SIG-M5 (cell line): ENCODE measurements around the gene MEIS2.
A peak's percentile ranks its signal among the peaks of the same experiment; 100 is the strongest.

ENCODE experiments used
- DNase-seq: peaks from one replicate; lab custom pipeline; 2025; lab: John Stamatoyannopoulos, UW

Gene MEIS2

GRCh38 chr15:37100109-37100965 is at the start of gene MEIS2:
MEIS2 (minus strand) TSS chr15:37100549; CDS start chr15:37099466, 1,083 bp downstream.
- DNase-seq = peak; percentile 35

- DNase-seq = no peak
Observed at GRCh38 chr15:37149146-37149545, 48.8 kb upstream of the MEIS2 start.

DNA sequence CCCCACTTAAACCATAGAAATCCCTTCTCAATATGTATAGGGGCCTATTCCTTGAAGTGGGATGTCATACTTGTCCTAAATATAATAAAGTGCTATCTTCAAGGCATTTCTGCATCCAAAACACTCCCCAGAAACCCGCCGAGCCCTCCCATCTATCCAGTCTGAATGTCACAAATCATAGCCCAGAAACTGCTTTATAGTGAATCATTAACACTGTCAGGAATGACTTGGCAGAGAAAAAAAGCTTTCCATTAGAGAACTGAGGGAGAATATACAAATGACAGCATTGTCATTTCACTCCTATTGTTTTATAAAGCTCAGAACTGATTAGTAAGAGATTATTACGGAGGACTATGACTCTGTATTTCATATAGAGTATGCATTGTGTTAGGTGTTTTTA is 48.4 kb upstream of the MEIS2 start:
- DNase-seq = no peak

DNA sequence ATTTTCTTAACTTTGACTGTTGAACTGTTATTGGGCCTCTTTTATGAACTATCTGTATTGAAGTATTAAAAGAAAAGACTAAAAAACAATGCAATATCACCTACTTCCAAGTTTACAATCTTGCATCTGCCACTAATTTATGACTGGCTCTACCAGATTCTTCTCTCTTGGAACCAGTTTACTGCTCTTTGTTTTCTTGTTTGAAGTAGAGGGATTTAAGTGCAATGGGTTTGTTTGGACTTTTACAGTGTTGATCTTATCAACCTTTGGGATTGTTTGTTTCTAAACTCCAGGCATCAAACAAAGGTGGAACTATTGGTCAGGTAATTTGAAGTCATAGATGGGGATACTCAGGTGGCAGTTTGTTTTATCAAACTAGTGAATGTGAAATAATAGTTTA is 43.0 kb upstream of the MEIS2 start:
- no peak for DNase-seq

- DNase-seq = no peak
Observed at GRCh38 chr15:37142371-37142770, 42.0 kb upstream of the MEIS2 start.

DNA sequence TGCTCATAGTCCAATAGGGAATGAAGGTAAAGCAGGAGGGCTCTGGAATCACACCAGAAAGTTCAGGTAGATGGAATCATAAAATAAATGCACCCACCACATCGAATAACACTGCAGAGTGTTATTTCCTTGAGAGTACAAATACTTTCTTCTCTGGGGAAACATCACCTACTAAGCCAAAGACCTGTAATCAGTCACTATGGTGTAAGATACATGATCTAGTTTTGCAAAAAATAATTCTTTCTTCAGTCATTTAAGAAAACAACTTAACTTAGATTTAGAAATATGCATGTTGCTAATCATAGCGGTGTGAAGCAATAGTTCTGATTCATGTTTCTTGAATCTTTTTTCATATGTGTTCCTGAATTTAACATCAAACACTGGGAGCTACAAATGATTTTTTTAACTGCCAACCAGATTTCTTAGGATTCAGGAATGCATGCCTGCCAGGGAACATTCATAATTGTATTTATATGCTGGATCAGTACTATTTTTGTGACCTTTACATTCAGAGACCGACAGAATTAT is 40.2 kb upstream of the MEIS2 start:
- DNase-seq = no peak

- no peak for DNase-seq
Observed at GRCh38 chr15:37138591-37139215, 38.4 kb upstream of the MEIS2 start.

GRCh38 chr15:37137221-37137620 is 36.9 kb upstream of the MEIS2 start:
- DNase-seq = no peak

DNA sequence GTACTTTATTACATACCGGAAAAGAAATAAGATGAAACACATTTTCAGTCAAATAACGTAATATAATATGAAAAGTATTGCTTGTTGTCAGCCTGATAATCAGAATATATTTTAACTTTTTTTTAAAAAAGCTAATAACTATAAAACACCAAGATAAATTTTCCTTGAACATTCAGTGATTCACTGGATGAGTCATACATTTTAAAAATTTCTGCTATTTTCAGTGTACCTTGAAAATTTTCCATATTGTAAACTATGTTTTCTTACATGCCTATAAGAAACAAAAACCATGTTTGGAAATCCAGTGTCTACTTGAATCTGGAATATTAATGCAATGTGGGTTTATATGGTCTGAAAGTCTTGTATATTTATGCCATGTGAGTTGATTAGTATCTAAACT is 36.3 kb upstream of the MEIS2 start:
- DNase-seq = no peak

DNA sequence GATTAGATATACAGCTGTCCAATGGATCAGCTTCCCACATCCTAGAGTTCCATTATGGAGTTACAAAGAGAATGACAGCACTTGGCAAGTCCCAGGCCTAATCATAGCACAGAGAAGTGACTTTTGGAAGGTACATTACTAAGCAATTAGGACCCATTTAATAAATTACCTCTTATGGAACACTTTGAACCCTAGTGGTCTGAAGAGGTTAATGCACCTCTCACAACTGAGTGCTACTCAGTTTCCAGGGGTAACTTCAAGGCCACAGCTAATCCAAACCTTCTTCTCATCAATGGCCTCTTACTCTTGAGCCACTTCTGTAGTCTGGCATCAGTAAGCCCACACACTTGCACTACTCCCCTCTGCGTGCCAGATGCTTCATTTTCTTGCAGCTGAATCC is 34.9 kb upstream of the MEIS2 start:
- no peak for DNase-seq

DNA sequence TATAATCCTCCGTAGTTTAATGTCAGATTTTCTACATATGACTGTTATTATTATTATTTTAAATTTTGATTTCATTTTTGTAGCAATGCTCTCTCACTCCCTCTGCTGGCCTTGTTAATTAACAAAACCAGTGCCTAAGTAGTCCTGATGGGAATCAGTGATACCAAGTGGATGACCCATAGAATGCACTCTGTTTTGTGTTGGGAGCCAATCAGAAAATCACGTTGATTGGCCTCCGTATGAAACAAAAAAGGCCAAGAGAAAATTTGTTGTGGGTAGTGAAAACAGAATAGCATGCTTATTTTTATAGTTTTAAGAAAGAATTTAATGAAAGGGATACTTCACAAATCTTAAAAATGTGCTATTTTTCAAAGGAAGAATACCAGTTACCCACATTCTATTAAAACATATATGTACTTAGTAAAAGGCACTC is 34.4 kb upstream of the MEIS2 start:
- DNase-seq = no peak

- no peak for DNase-seq
Observed at GRCh38 chr15:37134244-37134643, 33.9 kb upstream of the MEIS2 start.

GRCh38 chr15:37133602-37134001 is 33.3 kb upstream of the MEIS2 start:
- DNase-seq = no peak

- no peak for DNase-seq
Observed at GRCh38 chr15:37132826-37133417, 32.6 kb upstream of the MEIS2 start.

GRCh38 chr15:37131621-37132020 is 31.3 kb upstream of the MEIS2 start:
- DNase-seq = no peak

DNA sequence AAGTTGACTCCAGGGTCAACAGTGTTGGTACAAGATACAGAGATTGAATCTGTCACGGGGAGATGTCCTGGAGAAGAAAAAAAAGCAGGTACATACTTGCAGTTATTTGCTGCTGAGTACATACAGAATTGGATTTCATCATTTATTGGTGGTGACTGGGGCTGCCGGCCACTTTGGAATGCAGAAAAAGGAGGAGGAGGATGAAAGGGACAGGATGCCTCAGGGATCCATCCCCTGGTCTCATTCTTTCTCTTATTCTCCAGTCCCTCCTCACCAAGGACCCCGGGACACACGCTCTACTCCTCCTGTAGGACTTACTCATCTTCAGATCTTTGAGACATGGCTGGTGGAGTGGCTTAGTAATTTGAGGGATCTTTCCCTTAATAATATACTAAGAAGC is 30.0 kb upstream of the MEIS2 start:
- DNase-seq = no peak

- DNase-seq = no peak
Observed at GRCh38 chr15:37125143-37125542, 24.8 kb upstream of the MEIS2 start.

GRCh38 chr15:37124331-37124730 is 24.0 kb upstream of the MEIS2 start:
- no peak for DNase-seq

DNA sequence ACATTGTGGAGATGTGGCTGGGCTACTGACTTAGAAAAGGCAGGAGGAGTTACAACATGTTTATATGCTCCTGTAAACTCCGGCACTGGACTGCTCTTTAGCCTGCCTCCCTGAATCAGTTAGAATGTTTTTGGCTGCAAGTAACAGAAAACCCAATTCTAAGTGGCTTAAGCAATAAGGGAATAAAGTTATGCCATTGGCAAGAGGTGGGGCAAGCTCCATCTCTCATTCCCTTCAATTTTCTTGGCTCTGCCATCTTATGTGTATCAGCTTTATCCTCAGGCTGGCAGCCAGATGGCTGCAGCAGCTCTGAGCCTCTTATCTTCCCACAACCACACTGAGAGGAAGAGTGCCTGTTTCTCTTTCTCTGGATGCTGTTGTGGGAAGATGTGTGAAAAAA is 22.4 kb upstream of the MEIS2 start:
- DNase-seq = no peak

DNA sequence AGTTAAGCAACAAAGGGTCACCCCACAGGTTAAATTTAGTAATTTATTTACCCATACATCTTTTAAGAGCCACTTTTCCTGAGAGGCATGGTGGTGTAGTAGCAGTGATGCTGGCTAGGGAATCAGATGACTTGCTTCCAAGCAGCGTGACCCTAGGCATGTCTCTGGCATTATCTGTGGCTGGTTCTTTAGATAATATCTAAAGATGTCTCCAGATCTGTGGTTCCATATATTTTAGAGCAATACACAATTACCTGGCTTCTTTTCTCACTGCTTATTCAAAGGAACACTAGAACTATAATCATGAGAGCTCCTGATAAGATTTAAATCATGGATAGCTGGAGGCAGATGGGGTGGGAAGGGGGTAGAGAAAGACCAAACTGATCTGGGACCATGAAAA is 21.1 kb upstream of the MEIS2 start:
- DNase-seq = no peak

DNA sequence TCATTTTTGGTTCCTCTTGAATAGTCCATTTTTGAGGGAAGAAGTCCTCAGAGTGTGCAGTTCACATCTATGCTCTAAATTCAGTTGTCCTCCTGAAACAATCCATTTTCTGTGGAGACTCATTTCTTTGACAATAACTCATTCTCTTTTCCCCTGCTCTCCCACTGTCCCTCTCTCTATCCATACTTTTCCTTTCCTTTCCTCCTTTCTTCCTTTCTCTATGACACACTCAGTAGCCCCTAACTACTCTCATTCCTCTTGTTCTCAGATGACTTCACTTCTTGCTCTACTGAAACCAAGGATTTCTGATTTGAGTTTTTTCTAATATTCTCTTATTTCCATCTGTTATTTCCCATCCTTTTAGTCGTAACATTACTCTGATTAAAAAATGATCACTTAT is 16.7 kb upstream of the MEIS2 start:
- DNase-seq = no peak

GRCh38 chr15:37115538-37115937 is 15.2 kb upstream of the MEIS2 start:
- DNase-seq = no peak
